SH-SY5Y (cell line): ENCODE data around the gene RPL3.

Source experiments
- GATA2 ChIP-seq: IDR thresholded peaks from 2 replicates; pipeline ENCODE4 v1.6.1; 2011; ENCODE audit warnings: mild to moderate bottlenecking, low read depth, low read length
- GATA3 ChIP-seq: IDR thresholded peaks from 2 replicates; pipeline ENCODE4 v1.6.1; 2011; ENCODE audit warnings: low read depth, mild to moderate bottlenecking, low read length, moderate library complexity

GRCh38 chr22:39303358-39303757 lies 16.1 kb downstream of the RPL3 start:
- no peak for TF ChIP-seq GATA3
- no peak for TF ChIP-seq GATA2
